GM23338 (cell line): ENCODE measurements around the gene AMOTL1. TPM values are rescaled to one million over a fixed set of nuclear protein-coding genes. Genes with fewer than 3 reads are reported as not detected.

Source experiments
- ATAC-seq: fragments of 200-7000 bp; cut with Tn5 transposase; 3 replicates; pipeline ENCODE4 v1.9.1; 2020
- DNase-seq: peaks from one replicate; pipeline ENCODE4 v3.0.0-alpha.2; 2015; ENCODE audit warnings: low spot score
- H2AFZ ChIP-seq: fragments of 200-600 bp; sonication (generic); 2 replicates; pipeline ENCODE4 v1.8.0; 2016; ENCODE audit warnings: antibody characterized with exemption, mild to moderate bottlenecking, moderate library complexity
- H3F3A ChIP-seq: fragments of 200-600 bp; sonication (generic); replicated peaks from 2 replicates; pipeline ENCODE4 v1.8.0; 2017; ENCODE audit warnings: antibody characterized with exemption, mixed run types, low read depth
- H3K27ac ChIP-seq: fragments of 200-600 bp; sonication (generic); 2 replicates; pipeline ENCODE4 v1.6.1; 2016; ENCODE audit warnings: low read depth
- H3K27me3 ChIP-seq: fragments of 200-600 bp; sonication (generic); 2 replicates; pipeline ENCODE4 v1.8.0; 2016; ENCODE audit warnings: mild to moderate bottlenecking, mixed run types, moderate library complexity; ENCODE audit not compliant: insufficient read depth
- H3K36me3 ChIP-seq: fragments of 200-600 bp; sonication (generic); 2 replicates; pipeline ENCODE4 v1.8.0; 2016; ENCODE audit warnings: mild to moderate bottlenecking; ENCODE audit not compliant: insufficient read depth
- H3K4me1 ChIP-seq: fragments of 200-600 bp; sonication (generic); 2 replicates; pipeline ENCODE4 v1.8.0; 2016; ENCODE audit warnings: mild to moderate bottlenecking, moderate library complexity; ENCODE audit not compliant: insufficient read depth
- H3K4me2 ChIP-seq: fragments of 200-600 bp; sonication (generic); 2 replicates; pipeline ENCODE4 v1.7.1; 2017; ENCODE audit warnings: mixed run types
- H3K4me3 ChIP-seq: fragments of 200-600 bp; sonication (generic); 2 replicates; pipeline ENCODE4 v1.6.1; 2016; ENCODE audit warnings: mixed run types
- H3K79me2 ChIP-seq: fragments of 200-600 bp; sonication (generic); replicated peaks from 2 replicates; pipeline ENCODE4 v1.8.0; 2017; ENCODE audit warnings: mild to moderate bottlenecking; ENCODE audit not compliant: insufficient read depth
- H3K9me2 ChIP-seq: fragments of 200-600 bp; sonication (generic); 2 replicates; pipeline ENCODE4 v1.8.0; 2017; ENCODE audit not compliant: insufficient read depth
- H4K20me1 ChIP-seq: fragments of 200-600 bp; sonication (generic); replicated peaks from 2 replicates; pipeline ENCODE4 v1.8.0; 2017; ENCODE audit warnings: mild to moderate bottlenecking; ENCODE audit not compliant: insufficient read depth
- H3K27ac Mint-ChIP-seq: 2 replicates; pipeline ENCODE4 v1.8.0; 2020; ENCODE audit warnings: inconsistent platforms, mild to moderate bottlenecking, moderate library complexity, mixed read lengths
- H3K27me3 Mint-ChIP-seq: 3 replicates; pipeline ENCODE4 v1.8.0; 2022; ENCODE audit warnings: low read depth, mild to moderate bottlenecking, moderate library complexity, mixed read lengths, inconsistent platforms; ENCODE audit not compliant: insufficient read depth, poor library complexity
- H3K36me3 Mint-ChIP-seq: 3 replicates; pipeline ENCODE4 v1.8.0; 2021; ENCODE audit warnings: low read depth, mild to moderate bottlenecking, inconsistent platforms, moderate library complexity, mixed read lengths
- H3K4me1 Mint-ChIP-seq: 3 replicates; pipeline ENCODE4 v1.8.0; 2020; ENCODE audit warnings: mild to moderate bottlenecking, inconsistent platforms, mixed read lengths
- H3K4me3 Mint-ChIP-seq: 3 replicates; pipeline ENCODE4 v1.8.0; 2021; ENCODE audit warnings: moderate library complexity, mild to moderate bottlenecking, inconsistent platforms, mixed read lengths
- H3K9me3 Mint-ChIP-seq: 3 replicates; pipeline ENCODE4 v1.8.0; 2020; ENCODE audit warnings: moderate library complexity, mild to moderate bottlenecking, inconsistent platforms, mixed read lengths
- CREB1 ChIP-seq: fragments of 250-450 bp; sonication (Bioruptor Pico); IDR thresholded peaks from 2 replicates; pipeline ENCODE4 v1.5.0; 2020; ENCODE audit warnings: low read depth, mild to moderate bottlenecking, moderate library complexity
- CTCF ChIP-seq, 2 experiments: fragments of 200-600 bp in 1 of 2; sonication (generic) in 1 of 2; conservative IDR thresholded peaks; 2 replicates each; pipeline versions ENCODE4 v1.5.1 to v1.6.1; 2016 to 2017; ENCODE audit warnings: antibody characterized with exemption in 2 of 2, low read depth in 2 of 2, mild to moderate bottlenecking in 2 of 2, moderate library complexity in 1 of 2
- ETS1 ChIP-seq: IDR thresholded peaks from 2 replicates; pipeline ENCODE4 v1.6.1; 2016; ENCODE audit warnings: antibody characterized with exemption
- EZH2 ChIP-seq: fragments of 200-600 bp; sonication (generic); IDR thresholded peaks from one replicate; pipeline ENCODE4 v1.8.0; 2017; ENCODE audit warnings: antibody characterized with exemption, mild to moderate bottlenecking, low read depth; ENCODE audit not compliant: unreplicated experiment
- EZH2phosphoT487 ChIP-seq: fragments of 200-600 bp; sonication (generic); IDR thresholded peaks from one replicate; pipeline ENCODE4 v1.8.1; 2018; ENCODE audit warnings: antibody characterized with exemption; ENCODE audit not compliant: unreplicated experiment
- JUNB ChIP-seq: IDR thresholded peaks from one replicate; pipeline ENCODE4 v1.6.1; 2016; ENCODE audit warnings: antibody characterized with exemption; ENCODE audit not compliant: unreplicated experiment
- NANOG ChIP-seq: IDR thresholded peaks from 2 replicates; pipeline ENCODE4 v1.6.1; 2016; ENCODE audit warnings: antibody characterized with exemption, borderline replicate concordance
- POLR2AphosphoS5 ChIP-seq: IDR thresholded peaks from 2 replicates; pipeline ENCODE4 v1.6.1; 2016; ENCODE audit warnings: antibody characterized with exemption, low read depth
- REST ChIP-seq: IDR thresholded peaks from one replicate; pipeline ENCODE4 v1.6.1; 2018; ENCODE audit warnings: antibody characterized with exemption; ENCODE audit not compliant: unreplicated experiment
- STAT1 ChIP-seq: IDR thresholded peaks from one replicate; pipeline ENCODE4 v1.6.1; 2016; ENCODE audit warnings: antibody characterized with exemption; ENCODE audit not compliant: unreplicated experiment
- ZNF114 ChIP-seq: fragments of 250-450 bp; sonication (Bioruptor Pico); IDR thresholded peaks from 2 replicates; pipeline ENCODE4 v1.5.0; 2020; ENCODE audit warnings: mild to moderate bottlenecking, moderate library complexity
- ZNF331 ChIP-seq: fragments of 250-450 bp; sonication (Bioruptor Pico); IDR thresholded peaks from 2 replicates; pipeline ENCODE4 v1.5.0; 2020; ENCODE audit warnings: low read depth, mild to moderate bottlenecking, moderate library complexity
- ZNF462 ChIP-seq: fragments of 250-450 bp; sonication (Bioruptor Pico); IDR thresholded peaks from 2 replicates; pipeline ENCODE4 v1.5.0; 2020; ENCODE audit warnings: mild to moderate bottlenecking, moderate library complexity
- polyA plus RNA-seq: library from polyadenylated mRNA; unstranded; fragments of >200 nt; fragmentation: Nextera tagmentation; extraction: Ambion mirVana; gene quantifications from 2 replicates; pipeline ENCODE4 v1.2.1, GENCODE V29; 2016
- total RNA-seq: library from RNA; depleted of rRNA; stranded (reverse); fragments of >200 nt; shearing (Covaris generic); gene quantifications from 2 replicates; pipeline ENCODE4 v1.2.3, GENCODE V29; 2014

Gene AMOTL1
- total and polyA plus RNA-seq, 2 experiments from 2014 or later = 4.3 to 18.7 TPM

GRCh38 chr11:94869186-94869585, 101.0 kb downstream of the AMOTL1 start:
- Mint-ChIP-seq H3K27ac (no peak overlapping the region), H3K9me3 (no peaks in the 10 kb centered on the region), H3K27me3 (peaks cover 8% of the 10 kb centered on the region), H3K4me1 (peaks cover 16% of the 10 kb centered on the region; the same call in 2 of the 3 replicates), H3K36me3 (peaks cover 79% of the 10 kb centered on the region), H3K4me3 (no peak overlapping the region)
- no peak overlapping the region for H3K4me2 ChIP-seq
- TF ChIP-seq ZNF114 (CRISPR knock-in tag) (no peak), REST (no peak), JUNB (no peak), ZNF331 (CRISPR knock-in tag) (no peak), ETS1 (no peak), NANOG (no peak), POLR2AphosphoS5 (no peak), STAT1 (no peak), ZNF462 (CRISPR knock-in tag) (no peak), CTCF (conservative IDR thresholded peaks at IDR 0.05; ENCODE audit: low read depth in 2 of 2) (no peak), EZH2phosphoT487 (no peak), EZH2 (no peak), CREB1 (CRISPR knock-in tag) (no peak)
- no peaks in the 10 kb centered on the region for H4K20me1 ChIP-seq
- peaks cover 4% of the 10 kb centered on the region; the same call in 1 of the 2 replicates for H3K4me1 ChIP-seq
- no peaks in the 10 kb centered on the region for H3K27me3 ChIP-seq
- ATAC-seq (no peak), DNase-seq (no peak)
- H3K36me3 ChIP-seq = no peaks in the 10 kb centered on the region
- no peaks in the 10 kb centered on the region for H3K79me2 ChIP-seq
- H3K4me3 ChIP-seq = no peak overlapping the region
- no peak overlapping the region for H3K27ac ChIP-seq
- H3F3A ChIP-seq = no peaks in the 10 kb centered on the region
- H2AFZ ChIP-seq = no peak overlapping the region
- H3K9me2 ChIP-seq = no peaks in the 10 kb centered on the region
